Neuron (in vitro differentiated cells): Measurements from ENCODE around the gene USP33.
"Not testable (repeated sequence)": the region's sequence is repeated elsewhere in the genome, so short reads cannot be mapped to it uniquely, and the experiment has no call there.

ENCODE experiments used
- H2AFZ ChIP-seq: one replicate; pipeline ENCODE4 v1.6.1; 2013; ENCODE audit warnings: low read depth, mild to moderate bottlenecking, inconsistent platforms, low read length, moderate library complexity
- H3K27me3 ChIP-seq: one replicate; pipeline ENCODE4 v1.6.1; 2013; ENCODE audit warnings: low read length; ENCODE audit not compliant: insufficient read depth
- H3K36me3 ChIP-seq: one replicate; pipeline ENCODE4 v1.6.1; 2013; ENCODE audit warnings: low read length; ENCODE audit not compliant: insufficient read depth
- H3K4me1 ChIP-seq: one replicate; pipeline ENCODE4 v1.6.1; 2013; ENCODE audit warnings: low read length; ENCODE audit not compliant: insufficient read depth
- H3K4me3 ChIP-seq: 2 replicates; pipeline ENCODE4 v1.5.1; 2013; ENCODE audit warnings: mild to moderate bottlenecking, low read length, moderate library complexity
- H3K9me3 ChIP-seq: one replicate; pipeline ENCODE4 v1.6.1; 2013; ENCODE audit warnings: low read length

USP33 gene

GRCh38 chr1:77706321-77706720 lies 53.3 kb downstream of the USP33 start:
- H3K9me3 ChIP-seq, result peaks cover under 1% of the 10 kb centered on the region
- H2AFZ ChIP-seq, result no peak overlapping the region
- no peak overlapping the region for H3K4me3 ChIP-seq
- no peaks in the 10 kb centered on the region for H3K27me3 ChIP-seq
- H3K4me1 ChIP-seq, result no peaks in the 10 kb centered on the region
- H3K36me3 ChIP-seq, result peaks cover 45% of the 10 kb centered on the region

- Histone ChIP-seq H3K27me3 (no peaks in the 10 kb centered on the region), H3K4me3 (no peak overlapping the region)
These were observed 54.9 kb downstream of the USP33 start for GRCh38 chr1:77704736-77705135.

GRCh38 chr1:77699673-77700072 lies 60.0 kb downstream of the USP33 start:
- not testable (repeated sequence) for H3K4me3 ChIP-seq, H3K9me3 ChIP-seq, H3K27me3 ChIP-seq, H3K4me1 ChIP-seq, H2AFZ ChIP-seq
- H3K36me3 ChIP-seq, result peaks cover 17% of the 10 kb centered on the region

More at GRCh38 chr1:77704736-77705135, 54.9 kb downstream of the USP33 start:
- no peak overlapping the region for H2AFZ ChIP-seq
- H3K36me3 ChIP-seq, result peaks cover 36% of the 10 kb centered on the region
- H3K9me3 ChIP-seq, result peaks cover 1% of the 10 kb centered on the region
- H3K4me1 ChIP-seq, result no peaks in the 10 kb centered on the region

GRCh38 chr1:77697441-77697840 lies 62.2 kb downstream of the USP33 start:
- Histone ChIP-seq H3K27me3 (no peaks in the 10 kb centered on the region), H3K4me1 (no peaks in the 10 kb centered on the region), H3K36me3 (peaks cover 26% of the 10 kb centered on the region), H2AFZ (no peak overlapping the region), H3K9me3 (peaks cover 4% of the 10 kb centered on the region), H3K4me3 (no peak overlapping the region)

- Histone ChIP-seq H3K4me1 (peaks cover 7% of the 10 kb centered on the region), H3K36me3 (peaks cover 10% of the 10 kb centered on the region), H3K4me3 (no peak overlapping the region), H3K27me3 (no peaks in the 10 kb centered on the region), H3K9me3 (peaks cover 4% of the 10 kb centered on the region), H2AFZ (no peak overlapping the region)
These were observed 70.7 kb downstream of the USP33 start for GRCh38 chr1:77688939-77689338.

- H3K36me3 ChIP-seq, result peaks cover 4% of the 10 kb centered on the region
- H3K4me3 ChIP-seq, result no peak overlapping the region
These were observed 72.1 kb downstream of the USP33 start for GRCh38 chr1:77687519-77687906.

GRCh38 chr1:77686796-77687518 lies 72.7 kb downstream of the USP33 start:
- peaks cover 7% of the 10 kb centered on the region for H3K4me1 ChIP-seq
- no peak overlapping the region for H3K4me3 ChIP-seq
- H3K9me3 ChIP-seq, result no peaks in the 10 kb centered on the region
- H3K27me3 ChIP-seq, result no peaks in the 10 kb centered on the region
- H2AFZ ChIP-seq, result no peak overlapping the region
- H3K36me3 ChIP-seq, result peaks cover 2% of the 10 kb centered on the region

More at GRCh38 chr1:77687519-77687906, 72.1 kb downstream of the USP33 start:
- H3K4me1 ChIP-seq, result peaks cover 7% of the 10 kb centered on the region
- no peak overlapping the region for H2AFZ ChIP-seq
- peaks cover 1% of the 10 kb centered on the region for H3K9me3 ChIP-seq
- no peaks in the 10 kb centered on the region for H3K27me3 ChIP-seq

- Histone ChIP-seq H3K9me3 (no peaks in the 10 kb centered on the region), H3K4me1 (peaks cover 7% of the 10 kb centered on the region), H3K4me3 (peak overlapping the region; percentile 76), H3K36me3 (no peaks in the 10 kb centered on the region), H2AFZ (peak overlapping the region; percentile 39), H3K27me3 (no peaks in the 10 kb centered on the region)
These were observed 76.2 kb downstream of the USP33 start for GRCh38 chr1:77683160-77684148.

- H2AFZ ChIP-seq, result peak within 1 kb of the TSS; percentile 39
These were observed 77.0 kb downstream of the USP33 start, which contains the start of gene ZZZ3 for GRCh38 chr1:77682460-77683159. ZZZ3 (minus strand) TSS chr1:77682658; CDS start chr1:77633354, 49,304 bp downstream.

GRCh38 chr1:77680173-77680572 lies 79.5 kb downstream of the USP33 start:
- Histone ChIP-seq H3K36me3 (peaks cover 3% of the 10 kb centered on the region), H3K27me3 (no peaks in the 10 kb centered on the region), H2AFZ (no peak overlapping the region), H3K4me1 (peaks cover 7% of the 10 kb centered on the region), H3K4me3 (no peak overlapping the region), H3K9me3 (no peaks in the 10 kb centered on the region)

More at GRCh38 chr1:77682460-77683159, 77.0 kb downstream of the USP33 start, which contains the start of gene ZZZ3:
- Histone ChIP-seq H3K27me3 (no peaks in the 10 kb centered on the region), H3K9me3 (no peaks in the 10 kb centered on the region), H3K36me3 (no peaks in the 10 kb centered on the region), H3K4me3 (peak within 1 kb of the TSS; percentile 76), H3K4me1 (peaks cover 7% of the 10 kb centered on the region)

- Histone ChIP-seq H3K36me3 (peaks cover 3% of the 10 kb centered on the region), H3K27me3 (no peaks in the 10 kb centered on the region), H3K4me1 (peaks cover under 1% of the 10 kb centered on the region), H3K4me3 (no peak overlapping the region), H3K9me3 (no peaks in the 10 kb centered on the region), H2AFZ (no peak overlapping the region)
These were observed 80.7 kb downstream of the USP33 start for GRCh38 chr1:77678660-77679610.

GRCh38 chr1:77674807-77675206 lies 84.8 kb downstream of the USP33 start:
- not testable (repeated sequence) for H3K36me3 ChIP-seq, H3K4me1 ChIP-seq, H3K4me3 ChIP-seq, H3K9me3 ChIP-seq, H2AFZ ChIP-seq, H3K27me3 ChIP-seq
